GM23338 (cell line): Measurements from ENCODE around the gene CAV2. TPM values are rescaled to one million over a fixed set of nuclear protein-coding genes. Genes with fewer than 3 reads are reported as not detected.

Experiments
- ATAC-seq: fragments of 200-7000 bp; cut with Tn5 transposase; 3 replicates; pipeline ENCODE4 v1.9.1; 2020
- DNase-seq: peaks from one replicate; pipeline ENCODE4 v3.0.0-alpha.2; 2015; ENCODE audit warnings: low spot score
- H2AFZ ChIP-seq: fragments of 200-600 bp; sonication (generic); 2 replicates; pipeline ENCODE4 v1.8.0; 2016; ENCODE audit warnings: antibody characterized with exemption, mild to moderate bottlenecking, moderate library complexity
- H3F3A ChIP-seq: fragments of 200-600 bp; sonication (generic); replicated peaks from 2 replicates; pipeline ENCODE4 v1.8.0; 2017; ENCODE audit warnings: antibody characterized with exemption, mixed run types, low read depth
- H3K27ac ChIP-seq: fragments of 200-600 bp; sonication (generic); 2 replicates; pipeline ENCODE4 v1.6.1; 2016; ENCODE audit warnings: low read depth
- H3K27me3 ChIP-seq: fragments of 200-600 bp; sonication (generic); 2 replicates; pipeline ENCODE4 v1.8.0; 2016; ENCODE audit warnings: mild to moderate bottlenecking, mixed run types, moderate library complexity; ENCODE audit not compliant: insufficient read depth
- H3K36me3 ChIP-seq: fragments of 200-600 bp; sonication (generic); 2 replicates; pipeline ENCODE4 v1.8.0; 2016; ENCODE audit warnings: mild to moderate bottlenecking; ENCODE audit not compliant: insufficient read depth
- H3K4me1 ChIP-seq: fragments of 200-600 bp; sonication (generic); 2 replicates; pipeline ENCODE4 v1.8.0; 2016; ENCODE audit warnings: mild to moderate bottlenecking, moderate library complexity; ENCODE audit not compliant: insufficient read depth
- H3K4me2 ChIP-seq: fragments of 200-600 bp; sonication (generic); 2 replicates; pipeline ENCODE4 v1.7.1; 2017; ENCODE audit warnings: mixed run types
- H3K4me3 ChIP-seq: fragments of 200-600 bp; sonication (generic); 2 replicates; pipeline ENCODE4 v1.6.1; 2016; ENCODE audit warnings: mixed run types
- H3K79me2 ChIP-seq: fragments of 200-600 bp; sonication (generic); replicated peaks from 2 replicates; pipeline ENCODE4 v1.8.0; 2017; ENCODE audit warnings: mild to moderate bottlenecking; ENCODE audit not compliant: insufficient read depth
- H3K9me2 ChIP-seq: fragments of 200-600 bp; sonication (generic); 2 replicates; pipeline ENCODE4 v1.8.0; 2017; ENCODE audit not compliant: insufficient read depth
- H4K20me1 ChIP-seq: fragments of 200-600 bp; sonication (generic); replicated peaks from 2 replicates; pipeline ENCODE4 v1.8.0; 2017; ENCODE audit warnings: mild to moderate bottlenecking; ENCODE audit not compliant: insufficient read depth
- H3K27ac Mint-ChIP-seq: 2 replicates; pipeline ENCODE4 v1.8.0; 2020; ENCODE audit warnings: inconsistent platforms, mild to moderate bottlenecking, moderate library complexity, mixed read lengths
- H3K27me3 Mint-ChIP-seq: 3 replicates; pipeline ENCODE4 v1.8.0; 2022; ENCODE audit warnings: low read depth, mild to moderate bottlenecking, moderate library complexity, mixed read lengths, inconsistent platforms; ENCODE audit not compliant: insufficient read depth, poor library complexity
- H3K36me3 Mint-ChIP-seq: 3 replicates; pipeline ENCODE4 v1.8.0; 2021; ENCODE audit warnings: low read depth, mild to moderate bottlenecking, inconsistent platforms, moderate library complexity, mixed read lengths
- H3K4me1 Mint-ChIP-seq: 3 replicates; pipeline ENCODE4 v1.8.0; 2020; ENCODE audit warnings: mild to moderate bottlenecking, inconsistent platforms, mixed read lengths
- H3K4me3 Mint-ChIP-seq: 3 replicates; pipeline ENCODE4 v1.8.0; 2021; ENCODE audit warnings: moderate library complexity, mild to moderate bottlenecking, inconsistent platforms, mixed read lengths
- H3K9me3 Mint-ChIP-seq: 3 replicates; pipeline ENCODE4 v1.8.0; 2020; ENCODE audit warnings: moderate library complexity, mild to moderate bottlenecking, inconsistent platforms, mixed read lengths
- CREB1 ChIP-seq: fragments of 250-450 bp; sonication (Bioruptor Pico); IDR thresholded peaks from 2 replicates; pipeline ENCODE4 v1.5.0; 2020; ENCODE audit warnings: low read depth, mild to moderate bottlenecking, moderate library complexity
- ETS1 ChIP-seq: IDR thresholded peaks from 2 replicates; pipeline ENCODE4 v1.6.1; 2016; ENCODE audit warnings: antibody characterized with exemption
- EZH2 ChIP-seq: fragments of 200-600 bp; sonication (generic); IDR thresholded peaks from one replicate; pipeline ENCODE4 v1.8.0; 2017; ENCODE audit warnings: antibody characterized with exemption, mild to moderate bottlenecking, low read depth; ENCODE audit not compliant: unreplicated experiment
- EZH2phosphoT487 ChIP-seq: fragments of 200-600 bp; sonication (generic); IDR thresholded peaks from one replicate; pipeline ENCODE4 v1.8.1; 2018; ENCODE audit warnings: antibody characterized with exemption; ENCODE audit not compliant: unreplicated experiment
- NANOG ChIP-seq: IDR thresholded peaks from 2 replicates; pipeline ENCODE4 v1.6.1; 2016; ENCODE audit warnings: antibody characterized with exemption, borderline replicate concordance
- STAT1 ChIP-seq: IDR thresholded peaks from one replicate; pipeline ENCODE4 v1.6.1; 2016; ENCODE audit warnings: antibody characterized with exemption; ENCODE audit not compliant: unreplicated experiment
- polyA plus RNA-seq: library from polyadenylated mRNA; unstranded; fragments of >200 nt; fragmentation: Nextera tagmentation; extraction: Ambion mirVana; gene quantifications from 2 replicates; pipeline ENCODE4 v1.2.1, GENCODE V29; 2016
- total RNA-seq: library from RNA; depleted of rRNA; stranded (reverse); fragments of >200 nt; shearing (Covaris generic); gene quantifications from 2 replicates; pipeline ENCODE4 v1.2.3, GENCODE V29; 2014

The CAV2 gene
- total and polyA plus RNA-seq, 2 experiments from 2014 or later = 4.2 to 6.6 TPM

- no peak for DNase-seq
- Histone ChIP-seq H4K20me1 (no peaks in the 10 kb centered on the region), H3K4me2 (no peak overlapping the region), H3K36me3 (no peaks in the 10 kb centered on the region), H3K4me3 (no peak overlapping the region), H3K4me1 (peaks cover 32% of the 10 kb centered on the region), H3K27ac (no peak overlapping the region), H3K27me3 (no peaks in the 10 kb centered on the region), H3F3A (no peaks in the 10 kb centered on the region), H2AFZ (no peak overlapping the region), H3K9me2 (no peaks in the 10 kb centered on the region), H3K79me2 (no peaks in the 10 kb centered on the region)
- no peak for ATAC-seq
- Mint-ChIP-seq H3K4me1 (peaks cover 41% of the 10 kb centered on the region), H3K27me3 (peaks cover 7% of the 10 kb centered on the region), H3K36me3 (no peaks in the 10 kb centered on the region), H3K27ac (no peak overlapping the region), H3K4me3 (no peak overlapping the region), H3K9me3 (no peaks in the 10 kb centered on the region)
- TF ChIP-seq ETS1 (no peak), STAT1 (no peak), NANOG (no peak), CREB1 (CRISPR knock-in tag) (no peak), EZH2phosphoT487 (no peak)
These were observed 19.4 kb downstream of the CAV2 start for GRCh38 chr7:116518961-116519360.

- H3K27me3 Mint-ChIP-seq = peaks cover 22% of the 10 kb centered on the region
- no peak overlapping the region for H3K27ac ChIP-seq
- DNase-seq = no peak
These were observed 21.6 kb downstream of the CAV2 start for GRCh38 chr7:116521046-116521664.

GRCh38 chr7:116522247-116522646, 22.7 kb downstream of the CAV2 start:
- Histone ChIP-seq H3K4me2 (peak overlapping the region; percentile 13; the same call in 1 of the 2 replicates), H4K20me1 (no peaks in the 10 kb centered on the region), H3K4me1 (peaks cover 31% of the 10 kb centered on the region), H3K36me3 (no peaks in the 10 kb centered on the region), H3K27me3 (peaks cover 7% of the 10 kb centered on the region), H3F3A (no peaks in the 10 kb centered on the region), H3K9me2 (no peaks in the 10 kb centered on the region), H3K79me2 (no peaks in the 10 kb centered on the region), H3K27ac (no peak overlapping the region), H2AFZ (no peak overlapping the region), H3K4me3 (no peak overlapping the region)
- peak; percentile 66 for DNase-seq
- H3K27ac Mint-ChIP-seq = 0 out of 2 replicates have a peak overlapping the region, but pooled peaks have one; percentile 24
- no peak for ATAC-seq
- TF ChIP-seq NANOG (peak; percentile 43; the same call in 1 of the 2 replicates), CREB1 (CRISPR knock-in tag) (no peak)
- H3K4me3 Mint-ChIP-seq = no peak overlapping the region
- H3K36me3 Mint-ChIP-seq = no peaks in the 10 kb centered on the region
- peaks cover 29% of the 10 kb centered on the region for H3K27me3 Mint-ChIP-seq
- peaks cover 40% of the 10 kb centered on the region for H3K4me1 Mint-ChIP-seq
- H3K9me3 Mint-ChIP-seq = no peaks in the 10 kb centered on the region

More at GRCh38 chr7:116521046-116521664, 21.6 kb downstream of the CAV2 start:
- Histone ChIP-seq H3K9me2 (no peaks in the 10 kb centered on the region), H3K4me1 (peaks cover 26% of the 10 kb centered on the region), H3K36me3 (no peaks in the 10 kb centered on the region), H3K4me2 (peak overlapping the region; percentile 13; the same call in 1 of the 2 replicates), H2AFZ (no peak overlapping the region), H3F3A (no peaks in the 10 kb centered on the region), H3K27me3 (no peaks in the 10 kb centered on the region), H3K79me2 (no peaks in the 10 kb centered on the region), H3K4me3 (no peak overlapping the region), H4K20me1 (no peaks in the 10 kb centered on the region)
- no peak overlapping the region for H3K27ac Mint-ChIP-seq
- no peak for TF ChIP-seq EZH2
- H3K36me3 Mint-ChIP-seq = no peaks in the 10 kb centered on the region
- H3K4me3 Mint-ChIP-seq = no peak overlapping the region
- no peak for ATAC-seq
- no peaks in the 10 kb centered on the region for H3K9me3 Mint-ChIP-seq
- peaks cover 34% of the 10 kb centered on the region for H3K4me1 Mint-ChIP-seq
